Loucy (cell line): Measurements from ENCODE around the gene STAT3.
"Not testable (repeated sequence)": the region's sequence is repeated elsewhere in the genome, so short reads cannot be mapped to it uniquely, and the experiment has no call there.

ENCODE experiments used
- H2AFZ ChIP-seq: fragments of 200-600 bp; sonication (generic); 2 replicates; pipeline ENCODE4 v1.6.0; 2016; ENCODE audit warnings: antibody characterized with exemption, mild to moderate bottlenecking, low read length, moderate library complexity
- H3F3A ChIP-seq: fragments of 200-600 bp; 2 replicates; pipeline ENCODE4 v1.6.0; 2016; ENCODE audit warnings: antibody characterized with exemption, low read depth, mild to moderate bottlenecking
- H3K27me3 ChIP-seq: fragments of 200-600 bp; sonication (generic); 2 replicates; pipeline ENCODE4 v1.6.1; 2014; ENCODE audit warnings: low read length, mild to moderate bottlenecking; ENCODE audit not compliant: insufficient read depth, poor library complexity, severe bottlenecking
- H3K36me3 ChIP-seq: fragments of 200-600 bp; sonication (generic); 2 replicates; pipeline ENCODE4 v1.6.1; 2016; ENCODE audit warnings: low read length; ENCODE audit not compliant: insufficient read depth
- H3K4me1 ChIP-seq: fragments of 200-600 bp; sonication (generic); 2 replicates; pipeline ENCODE4 v1.5.1; 2014; ENCODE audit warnings: low read length, mild to moderate bottlenecking; ENCODE audit not compliant: insufficient read depth, poor library complexity, severe bottlenecking
- H3K4me2 ChIP-seq: fragments of 200-600 bp; sonication (generic); 2 replicates; pipeline ENCODE4 v1.6.0; 2014; ENCODE audit warnings: antibody characterized with exemption, low read length, low read depth, mild to moderate bottlenecking; ENCODE audit not compliant: poor library complexity, severe bottlenecking
- H3K4me3 ChIP-seq: fragments of 200-600 bp; sonication (generic); 2 replicates; pipeline ENCODE4 v1.5.1; 2014; ENCODE audit warnings: low read length, mild to moderate bottlenecking, mixed read lengths; ENCODE audit not compliant: poor library complexity, severe bottlenecking
- H3K79me2 ChIP-seq: fragments of 200-600 bp; sonication (generic); 2 replicates; pipeline ENCODE4 v1.6.1; 2014; ENCODE audit warnings: low read length; ENCODE audit not compliant: insufficient read depth
- H3K9ac ChIP-seq: fragments of 200-600 bp; sonication (generic); 2 replicates; pipeline ENCODE4 v1.6.0; 2014; ENCODE audit warnings: mild to moderate bottlenecking, low read depth, low read length, moderate library complexity; ENCODE audit not compliant: poor library complexity, severe bottlenecking
- H3K9me2 ChIP-seq: fragments of 200-600 bp; sonication (generic); replicated peaks from 2 replicates; pipeline ENCODE4 v1.6.1; 2016; ENCODE audit warnings: low read depth, low read length, mixed read lengths
- H3K9me3 ChIP-seq: fragments of 200-600 bp; sonication (generic); 2 replicates; pipeline ENCODE4 v1.6.1; 2014; ENCODE audit warnings: mild to moderate bottlenecking, antibody characterized with exemption, low read length, low read depth; ENCODE audit not compliant: insufficient read depth
- H4K20me1 ChIP-seq: fragments of 200-600 bp; sonication (generic); 2 replicates; pipeline ENCODE4 v1.6.0; 2014; ENCODE audit warnings: antibody characterized with exemption, low read length, mild to moderate bottlenecking; ENCODE audit not compliant: insufficient read depth, poor library complexity, severe bottlenecking
- EZH2phosphoT487 ChIP-seq: fragments of 200-600 bp; IDR thresholded peaks from 2 replicates; pipeline ENCODE4 v1.6.1; 2018; ENCODE audit warnings: antibody characterized with exemption, mild to moderate bottlenecking, moderate library complexity, borderline replicate concordance
- TF ChIP-seq, protein P1 (sequence below): fragments of 200-600 bp; sonication (generic); conservative IDR thresholded peaks from 2 replicates; pipeline ENCODE4 v1.5.1; 2014; ENCODE audit warnings: mild to moderate bottlenecking, antibody characterized with exemption, low read length

STAT3 gene

GRCh38 chr17:42304187-42305030, 83.8 kb downstream of the STAT3 start:
- H3K27me3 ChIP-seq = no peaks in the 10 kb centered on the region
- peaks cover 5% of the 10 kb centered on the region for H4K20me1 ChIP-seq
- peaks cover 86% of the 10 kb centered on the region; the same call in 1 of the 2 replicates for H3K36me3 ChIP-seq
- no peaks in the 10 kb centered on the region for H3K9me2 ChIP-seq
- H3K4me2 ChIP-seq = no peak overlapping the region
- peaks cover 5% of the 10 kb centered on the region for H3K4me1 ChIP-seq
- no peaks in the 10 kb centered on the region for H3K9me3 ChIP-seq
- H3K9ac ChIP-seq = no peak overlapping the region
- H2AFZ ChIP-seq = no peak overlapping the region
- no peaks in the 10 kb centered on the region; the same call in 1 of the 2 replicates for H3F3A ChIP-seq
- TF ChIP-seq, protein P1, sequence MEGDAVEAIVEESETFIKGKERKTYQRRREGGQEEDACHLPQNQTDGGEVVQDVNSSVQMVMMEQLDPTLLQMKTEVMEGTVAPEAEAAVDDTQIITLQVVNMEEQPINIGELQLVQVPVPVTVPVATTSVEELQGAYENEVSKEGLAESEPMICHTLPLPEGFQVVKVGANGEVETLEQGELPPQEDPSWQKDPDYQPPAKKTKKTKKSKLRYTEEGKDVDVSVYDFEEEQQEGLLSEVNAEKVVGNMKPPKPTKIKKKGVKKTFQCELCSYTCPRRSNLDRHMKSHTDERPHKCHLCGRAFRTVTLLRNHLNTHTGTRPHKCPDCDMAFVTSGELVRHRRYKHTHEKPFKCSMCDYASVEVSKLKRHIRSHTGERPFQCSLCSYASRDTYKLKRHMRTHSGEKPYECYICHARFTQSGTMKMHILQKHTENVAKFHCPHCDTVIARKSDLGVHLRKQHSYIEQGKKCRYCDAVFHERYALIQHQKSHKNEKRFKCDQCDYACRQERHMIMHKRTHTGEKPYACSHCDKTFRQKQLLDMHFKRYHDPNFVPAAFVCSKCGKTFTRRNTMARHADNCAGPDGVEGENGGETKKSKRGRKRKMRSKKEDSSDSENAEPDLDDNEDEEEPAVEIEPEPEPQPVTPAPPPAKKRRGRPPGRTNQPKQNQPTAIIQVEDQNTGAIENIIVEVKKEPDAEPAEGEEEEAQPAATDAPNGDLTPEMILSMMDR = no peak
- no peak for TF ChIP-seq EZH2phosphoT487
- peaks cover 24% of the 10 kb centered on the region; the same call in 1 of the 2 replicates for H3K79me2 ChIP-seq
- no peak overlapping the region for H3K4me3 ChIP-seq

- peaks cover 5% of the 10 kb centered on the region for H4K20me1 ChIP-seq
- H3K79me2 ChIP-seq = peaks cover 26% of the 10 kb centered on the region; the same call in 1 of the 2 replicates
- peaks cover 86% of the 10 kb centered on the region; the same call in 1 of the 2 replicates for H3K36me3 ChIP-seq
- no peaks in the 10 kb centered on the region for H3K9me2 ChIP-seq
- no peak overlapping the region for H3K9ac ChIP-seq
- H3F3A ChIP-seq = no peaks in the 10 kb centered on the region; the same call in 1 of the 2 replicates
- no peak overlapping the region for H2AFZ ChIP-seq
- no peaks in the 10 kb centered on the region for H3K9me3 ChIP-seq
- no peak overlapping the region for H3K4me3 ChIP-seq
- TF ChIP-seq, protein P1 = no peak
- no peak for TF ChIP-seq EZH2phosphoT487
- H3K4me1 ChIP-seq = no peaks in the 10 kb centered on the region
- no peak overlapping the region for H3K4me2 ChIP-seq
- H3K27me3 ChIP-seq = no peaks in the 10 kb centered on the region
These were observed 84.5 kb downstream of the STAT3 start for GRCh38 chr17:42303694-42304093.

DNA sequence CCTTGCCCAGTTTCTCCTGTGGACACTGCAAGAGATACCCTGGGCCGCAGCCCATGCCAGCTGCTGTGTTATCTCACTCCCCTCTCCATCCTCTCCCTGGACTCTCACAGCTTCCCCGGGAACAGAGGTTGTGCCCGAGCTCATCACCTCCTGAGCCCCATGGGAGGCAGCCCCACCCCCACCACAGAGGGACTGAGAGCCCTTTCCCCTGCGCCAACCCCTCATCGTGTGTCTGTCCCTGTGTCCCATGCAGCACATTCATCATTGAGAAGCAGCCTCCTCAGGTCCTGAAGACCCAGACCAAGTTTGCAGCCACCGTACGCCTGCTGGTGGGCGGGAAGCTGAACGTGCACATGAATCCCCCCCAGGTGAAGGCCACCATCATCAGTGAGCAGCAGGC, 87.2 kb downstream of the STAT3 start:
- Histone ChIP-seq H3K79me2 (peaks cover 31% of the 10 kb centered on the region; the same call in 1 of the 2 replicates), H3K36me3 (peaks cover 77% of the 10 kb centered on the region; the same call in 1 of the 2 replicates), H4K20me1 (peaks cover 16% of the 10 kb centered on the region), H3F3A (no peaks in the 10 kb centered on the region), H3K4me2 (no peak overlapping the region), H3K9me3 (no peaks in the 10 kb centered on the region), H2AFZ (no peak overlapping the region), H3K9ac (no peak overlapping the region), H3K9me2 (no peaks in the 10 kb centered on the region), H3K27me3 (no peaks in the 10 kb centered on the region), H3K4me3 (no peak overlapping the region), H3K4me1 (peaks cover 3% of the 10 kb centered on the region)
- TF ChIP-seq, protein P1 = no peak
- TF ChIP-seq EZH2phosphoT487 = no peak

DNA sequence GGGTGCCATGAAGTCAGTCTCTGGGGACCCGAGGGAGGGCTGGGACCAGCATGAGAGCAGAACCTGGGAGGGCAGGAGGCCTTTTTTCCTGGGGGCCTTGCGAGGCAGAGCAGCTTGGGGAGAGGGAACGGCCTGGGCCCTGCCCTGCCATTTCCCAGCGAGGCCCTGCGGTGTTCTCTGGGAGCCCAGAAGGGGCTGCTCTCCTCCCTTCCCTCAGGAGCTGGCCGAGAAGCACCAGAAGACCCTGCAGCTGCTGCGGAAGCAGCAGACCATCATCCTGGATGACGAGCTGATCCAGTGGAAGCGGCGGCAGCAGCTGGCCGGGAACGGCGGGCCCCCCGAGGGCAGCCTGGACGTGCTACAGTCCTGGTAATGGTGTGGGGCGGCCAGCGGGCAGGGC, 88.3 kb downstream of the STAT3 start:
- Histone ChIP-seq H4K20me1 (peaks cover 27% of the 10 kb centered on the region), H3K36me3 (peaks cover 79% of the 10 kb centered on the region; the same call in 1 of the 2 replicates), H3K79me2 (peaks cover 37% of the 10 kb centered on the region), H3K4me1 (peaks cover 14% of the 10 kb centered on the region)
- not testable (repeated sequence) for H3K4me3 ChIP-seq, H3K27me3 ChIP-seq, H3K4me2 ChIP-seq, H3K9ac ChIP-seq, H3K9me3 ChIP-seq, H3K9me2 ChIP-seq, H2AFZ ChIP-seq, H3F3A ChIP-seq

DNA sequence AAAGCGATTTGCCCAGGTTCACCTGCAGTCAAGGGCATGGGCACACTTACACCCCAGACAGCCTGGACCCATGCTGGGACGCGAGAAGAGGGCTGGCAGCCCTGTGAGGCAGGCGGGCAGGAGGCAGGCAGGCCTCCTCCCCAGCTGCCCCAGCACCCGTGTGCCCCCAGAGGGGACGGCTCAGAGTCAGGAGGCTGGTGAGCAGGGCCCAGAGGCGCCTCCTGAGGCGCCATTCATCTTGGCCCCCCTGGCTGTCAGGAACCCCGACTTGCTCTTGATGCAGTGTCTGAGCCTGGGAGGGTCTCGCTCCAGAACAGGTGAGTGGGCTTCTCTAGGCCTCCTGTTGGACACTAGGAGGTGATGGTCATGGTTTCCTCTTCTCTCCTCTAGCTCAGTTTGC, 88.9 kb downstream of the STAT3 start:
- not testable (repeated sequence) for H3K9ac ChIP-seq, H3K4me3 ChIP-seq, H3K4me2 ChIP-seq, H3K9me2 ChIP-seq, H2AFZ ChIP-seq, H3F3A ChIP-seq, H3K9me3 ChIP-seq, H3K27me3 ChIP-seq
- Histone ChIP-seq H3K36me3 (peaks cover 79% of the 10 kb centered on the region; the same call in 1 of the 2 replicates), H3K4me1 (peaks cover 18% of the 10 kb centered on the region), H3K79me2 (peaks cover 43% of the 10 kb centered on the region), H4K20me1 (peaks cover 33% of the 10 kb centered on the region)
